HL-60/S4 treated with retinoic acid at 250 ng/mL for 4 days and 3 days (cell line): ENCODE measurements around the gene TNFRSF4.

Source experiments
- in situ Hi-C: fragments of 300-500 bp; cut with MboI; formaldehyde crosslinking; loops from 2 replicates; pipeline ENCODE4 v1.7.0; 2022; ENCODE audit warnings: low sequenced_read_pairs

TNFRSF4 gene

GRCh38 chr1:1235016-1235744, 21.2 kb upstream of the TNFRSF4 start:
- in situ Hi-C loops = loop anchor here (25.0 kb wide), 1 partner anchor 98 kb away; no protein-coding TSS in a partner anchor

DNA sequence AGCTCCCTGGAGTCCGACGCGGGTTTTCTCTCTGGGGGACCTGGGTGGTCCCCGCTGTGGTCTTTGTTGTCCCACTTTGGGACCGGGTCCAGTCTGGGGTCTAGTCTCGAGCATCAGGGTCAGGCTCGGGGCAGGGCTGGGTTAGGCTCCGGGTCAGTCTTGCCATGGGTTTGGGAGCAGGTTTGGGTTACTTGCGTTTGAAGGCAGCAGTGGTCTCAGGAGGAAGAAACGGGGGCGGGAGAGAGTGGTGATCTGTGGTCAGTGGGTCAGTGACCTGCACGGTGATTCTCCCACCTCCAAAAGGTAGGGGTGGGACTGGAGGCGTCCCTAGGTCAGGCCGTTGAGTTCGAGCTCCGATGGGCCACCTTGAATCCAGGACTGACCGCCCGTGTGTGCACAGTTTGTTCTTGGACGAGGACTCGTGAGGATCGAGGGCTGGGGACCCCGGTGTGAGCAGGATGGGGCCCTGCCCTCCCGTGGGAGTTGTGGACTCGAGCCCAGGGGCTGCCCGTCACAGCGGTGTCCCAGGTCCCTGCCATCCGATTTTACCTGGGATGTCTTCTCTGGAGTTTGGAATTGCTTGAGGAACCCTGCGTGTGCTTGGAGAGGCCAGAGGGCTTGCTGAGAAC, 20.3 kb upstream of the TNFRSF4 start:
- in situ Hi-C loops = loop anchor here (25.0 kb wide), 1 partner anchor 97 kb away; no protein-coding TSS in a partner anchor

DNA sequence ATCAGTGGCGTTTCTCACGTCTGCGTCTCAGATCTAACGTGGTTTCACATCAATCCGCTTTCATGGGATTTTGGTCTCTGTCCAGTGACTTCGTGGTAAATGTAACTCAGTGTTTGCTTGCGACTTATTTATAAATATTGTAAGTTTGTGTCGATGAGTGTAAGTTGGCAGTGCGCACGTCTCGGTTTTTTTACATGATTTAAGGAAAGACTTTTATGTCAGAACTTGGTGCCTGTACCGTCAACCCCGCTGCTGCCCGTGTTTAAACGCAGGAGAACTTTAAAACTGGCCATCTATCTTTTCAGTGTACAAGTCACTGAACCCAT, 19.6 kb upstream of the TNFRSF4 start:
- in situ Hi-C loops = loop anchor here (25.0 kb wide), 1 partner anchor 96 kb away; no protein-coding TSS in a partner anchor

GRCh38 chr1:1232796-1233566, 19.0 kb upstream of the TNFRSF4 start:
- in situ Hi-C loops = loop anchor here (25.0 kb wide), 1 partner anchor 96 kb away; no protein-coding TSS in a partner anchor

DNA sequence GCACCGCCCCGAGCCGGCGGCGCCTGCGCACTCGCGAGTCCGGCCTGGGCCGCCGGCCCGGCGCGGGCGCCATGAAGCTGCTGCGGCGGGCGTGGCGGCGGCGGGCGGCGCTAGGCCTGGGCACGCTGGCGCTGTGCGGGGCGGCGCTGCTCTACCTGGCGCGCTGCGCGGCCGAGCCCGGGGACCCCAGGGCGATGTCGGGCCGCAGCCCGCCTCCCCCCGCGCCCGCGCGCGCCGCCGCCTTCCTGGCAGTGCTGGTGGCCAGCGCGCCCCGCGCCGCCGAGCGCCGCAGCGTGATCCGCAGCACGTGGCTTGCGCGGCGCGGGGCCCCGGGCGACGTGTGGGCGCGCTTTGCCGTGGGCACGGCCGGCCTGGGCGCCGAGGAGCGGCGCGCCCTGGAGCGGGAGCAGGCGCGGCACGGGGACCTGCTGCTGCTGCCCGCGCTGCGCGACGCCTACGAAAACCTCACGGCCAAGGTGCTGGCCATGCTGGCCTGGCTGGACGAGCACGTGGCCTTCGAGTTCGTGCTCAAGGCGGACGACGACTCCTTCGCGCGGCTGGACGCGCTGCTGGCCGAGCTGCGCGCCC, 18.3 kb upstream of the TNFRSF4 start, which contains the start of gene B3GALT6:
B3GALT6 (plus strand) TSS at position 30 of the 588 bp plus-strand sequence; CDS start at position 72, 42 bp downstream.
- in situ Hi-C loops = loop anchor here (25.0 kb wide), 1 partner anchor 95 kb away; no protein-coding TSS in a partner anchor

- in situ Hi-C loops = loop anchor here (25.0 kb wide), 1 partner anchor 94 kb away; no protein-coding TSS in a partner anchor
These were observed 17.7 kb upstream of the TNFRSF4 start, which contains the start of gene SDF4 for GRCh38 chr1:1231400-1232207. SDF4 (minus strand) TSS chr1:1232001; CDS start chr1:1228772, 3,229 bp downstream.

DNA sequence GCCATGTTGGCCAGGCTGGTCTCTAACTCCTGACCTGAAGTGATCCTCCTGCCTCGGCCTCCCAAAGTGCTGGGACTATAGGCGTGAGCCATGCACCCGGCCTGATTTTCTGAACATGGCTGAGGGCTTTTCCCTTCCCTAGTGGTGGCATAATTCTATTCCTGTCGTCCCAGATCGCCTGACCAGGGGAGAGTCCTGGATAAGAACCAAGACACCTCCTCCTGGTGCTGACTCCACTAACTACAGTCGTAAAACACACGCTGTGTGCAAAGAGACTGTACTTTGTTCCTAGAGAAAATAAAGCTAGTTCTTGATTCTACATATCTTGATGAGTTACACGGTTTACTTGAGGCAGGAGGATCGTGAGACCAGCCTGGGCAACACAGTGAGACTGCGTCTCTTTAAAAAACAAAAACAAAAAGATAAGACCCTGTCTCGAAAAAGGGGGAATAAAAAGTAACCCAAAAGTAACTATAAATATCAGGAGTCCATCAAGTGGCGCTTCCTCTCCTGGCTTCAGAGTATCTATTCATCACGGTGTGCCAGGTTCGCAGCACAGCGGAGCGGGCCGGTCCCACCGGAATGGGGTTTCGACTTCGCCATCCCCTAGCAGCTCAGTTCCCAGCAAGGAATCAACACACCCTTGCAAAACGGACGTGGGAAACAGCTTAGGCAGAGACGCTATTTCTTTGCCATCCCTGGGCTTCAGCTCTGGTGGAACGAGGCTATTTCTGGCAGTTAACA, 16.9 kb upstream of the TNFRSF4 start:
- in situ Hi-C loops = loop anchor here (25.0 kb wide), 1 partner anchor 94 kb away; no protein-coding TSS in a partner anchor

DNA sequence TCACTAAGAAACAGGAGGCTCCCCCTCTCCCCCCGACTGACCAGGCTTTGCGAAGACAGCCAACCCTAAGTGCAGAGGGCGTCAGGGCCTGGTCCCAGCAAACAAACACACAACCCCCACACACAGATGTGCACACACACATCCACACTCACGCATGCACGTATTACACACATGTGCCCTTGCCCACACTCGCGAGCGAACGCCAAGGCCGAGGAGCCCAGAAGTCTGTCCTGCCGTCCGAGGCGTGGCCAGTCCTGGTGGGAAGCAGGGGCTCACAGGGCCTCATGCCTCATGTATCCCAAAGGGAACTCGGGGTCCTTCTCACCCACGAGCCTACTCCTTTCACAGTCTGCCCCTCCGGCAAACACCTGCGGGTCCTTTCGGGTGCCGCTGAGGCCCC, 15.8 kb upstream of the TNFRSF4 start:
- in situ Hi-C loops = loop anchor here (25.0 kb wide), 1 partner anchor 92 kb away; no protein-coding TSS in a partner anchor

DNA sequence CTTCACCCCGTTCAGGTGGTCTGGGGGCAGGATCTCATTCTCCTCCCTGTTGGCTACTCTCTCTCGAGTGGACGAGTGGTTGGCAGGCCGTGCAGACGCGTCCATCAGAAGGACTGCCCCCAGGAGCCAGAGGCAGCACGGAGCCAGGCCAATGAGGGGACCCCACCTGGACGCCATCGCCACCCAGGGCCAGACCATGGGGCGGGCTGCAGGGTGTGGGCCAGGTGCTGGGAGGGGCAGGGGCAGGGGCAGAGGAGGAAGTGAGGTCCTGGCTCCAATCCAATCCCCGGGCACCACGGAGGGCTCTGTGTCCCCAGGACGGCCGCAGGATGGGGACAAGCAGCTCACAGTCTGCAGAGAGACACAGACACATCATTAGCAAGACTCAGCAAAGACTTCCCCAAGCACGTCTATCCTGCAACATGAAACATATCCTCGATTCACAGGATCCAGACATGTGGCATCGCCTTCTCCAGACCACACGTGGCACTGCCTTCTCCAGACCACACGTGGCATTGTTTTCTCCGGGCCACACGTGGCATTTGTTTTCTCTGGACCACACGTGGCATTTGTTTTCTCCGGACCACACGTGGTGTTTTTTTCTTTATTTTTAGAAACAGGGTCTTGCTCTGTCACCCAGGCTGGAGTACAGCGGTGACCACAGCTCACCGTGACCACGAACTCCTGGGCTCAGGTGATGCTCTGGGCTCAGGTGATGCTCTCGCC, 14.8 kb upstream of the TNFRSF4 start:
- in situ Hi-C loops = loop anchor here (25.0 kb wide), 1 partner anchor 91 kb away; no protein-coding TSS in a partner anchor

- in situ Hi-C loops = loop anchor here (25.0 kb wide), 1 partner anchor 91 kb away; no protein-coding TSS in a partner anchor
These were observed 14.2 kb upstream of the TNFRSF4 start for GRCh38 chr1:1228187-1228586.

GRCh38 chr1:1227386-1227785, 13.4 kb upstream of the TNFRSF4 start:
- in situ Hi-C loops = loop anchor here (25.0 kb wide), 1 partner anchor 90 kb away; no protein-coding TSS in a partner anchor

GRCh38 chr1:1226566-1227362, 12.8 kb upstream of the TNFRSF4 start:
- in situ Hi-C loops = loop anchor here (25.0 kb wide), 1 partner anchor 89 kb away; no protein-coding TSS in a partner anchor

DNA sequence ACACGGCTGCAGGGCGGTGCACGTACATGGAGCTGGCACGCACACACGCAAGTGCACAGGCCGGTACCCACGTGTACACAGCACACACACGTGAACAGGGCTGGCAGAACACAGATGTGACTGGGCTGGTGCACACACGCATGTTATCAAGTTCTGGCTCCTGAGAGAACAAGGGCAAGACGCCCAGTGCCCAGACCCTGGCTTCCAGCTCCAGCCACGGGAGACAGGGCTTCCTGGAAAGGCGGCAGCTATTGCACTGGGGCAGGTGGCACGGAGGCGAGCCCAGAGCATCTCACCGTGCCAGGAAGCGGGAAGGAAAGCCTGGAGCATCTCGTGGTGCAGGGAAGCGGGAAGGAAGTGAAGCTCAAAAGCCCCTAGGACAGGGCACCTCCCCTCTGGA, 12.0 kb upstream of the TNFRSF4 start:
- in situ Hi-C loops = loop anchor here (25.0 kb wide), 1 partner anchor 89 kb away; no protein-coding TSS in a partner anchor

DNA sequence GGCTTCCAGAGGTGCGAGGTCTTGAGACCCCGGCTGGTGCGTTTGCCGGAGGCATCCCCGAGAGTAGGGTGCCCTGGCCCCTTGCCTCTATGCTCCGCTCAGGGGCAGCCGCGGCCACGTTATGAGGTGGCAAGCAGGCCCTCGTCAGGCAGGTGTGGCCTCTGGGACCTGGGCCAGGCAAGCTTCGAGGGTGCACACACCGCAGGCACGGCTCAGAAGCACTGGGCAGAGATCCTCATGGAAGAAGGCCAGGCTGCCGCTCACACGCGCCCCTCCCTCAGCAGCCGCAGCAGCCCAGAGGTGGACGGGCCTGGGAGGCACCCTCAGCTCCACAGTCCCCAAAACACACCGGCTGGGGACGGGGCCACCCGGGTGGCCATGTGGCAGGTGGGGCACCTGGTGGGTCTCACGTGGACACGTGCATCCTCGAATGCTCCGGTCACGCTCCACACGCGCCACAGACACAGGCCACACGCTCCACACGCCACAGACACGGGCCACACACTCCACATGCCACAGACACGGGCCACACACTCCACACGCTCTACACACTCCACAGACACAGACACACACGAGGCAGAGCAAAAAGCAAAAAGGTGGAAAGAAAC, 11.4 kb upstream of the TNFRSF4 start:
- in situ Hi-C loops = loop anchor here (25.0 kb wide), 1 partner anchor 88 kb away; no protein-coding TSS in a partner anchor

DNA sequence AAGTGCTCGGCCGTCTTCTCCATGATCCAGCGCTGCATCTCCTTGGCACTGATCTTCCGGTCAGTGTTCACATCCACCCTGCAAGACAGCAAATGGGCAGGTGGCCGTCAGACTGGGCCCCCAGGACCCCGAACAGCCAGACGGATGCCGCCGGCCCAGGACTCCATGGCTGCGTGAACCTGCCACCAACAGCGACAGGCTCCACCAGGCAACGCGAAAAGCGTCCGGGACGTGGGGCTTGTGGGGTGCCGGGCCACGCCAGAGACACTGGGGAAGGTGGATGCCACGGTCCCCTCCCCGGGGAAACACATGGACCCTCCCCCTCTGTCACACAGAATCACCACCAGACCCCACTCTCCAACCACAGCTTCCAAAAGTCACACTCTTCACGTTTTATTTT, 9.9 kb upstream of the TNFRSF4 start:
- in situ Hi-C loops = no loop called here

- in situ Hi-C loops = no loop called here
These were observed 9.4 kb upstream of the TNFRSF4 start for GRCh38 chr1:1223321-1223720.
